Heart left ventricle (tissue), 16 donors: ENCODE measurements around the gene NMNAT3. TPM values are rescaled to one million over a fixed set of nuclear protein-coding genes. Genes with fewer than 3 reads are reported as not detected.

Source experiments
- ATAC-seq, 4 donors: fragments of 200-7000 bp; cut with Tn5 transposase; one replicate each; pipeline ENCODE4 v1.9.1; 2020 to 2022; ENCODE audit warnings: moderate library complexity in 4 of 4, mild to moderate bottlenecking in 3 of 4, moderate number of reproducible peaks in 1 of 4
- DNase-seq, 5 donors: peaks; one replicate each; pipeline ENCODE4 v3.0.0-alpha.2; 2020
- H3K27ac ChIP-seq, 12 donors: fragments of 200-600 bp; sonication (generic) in 4 of 12; one replicate each; pipeline versions ENCODE4 v1.5.0 to v1.8.0; 2016 to 2022; ENCODE audit warnings: mild to moderate bottlenecking in 2 of 12
- H3K27me3 ChIP-seq, 9 donors: fragments of 200-600 bp; sonication (generic) in 2 of 9; one replicate each; pipeline versions ENCODE4 v1.5.1 to v1.8.0; 2016 to 2022; ENCODE audit warnings: mild to moderate bottlenecking in 3 of 9
- H3K36me3 ChIP-seq, 9 donors: fragments of 200-600 bp; sonication (generic) in 2 of 9; one replicate each; pipeline versions ENCODE4 v1.5.0 to v1.8.0; 2018 to 2022; ENCODE audit warnings: mild to moderate bottlenecking in 2 of 9
- H3K4me1 ChIP-seq, 12 donors: fragments of 200-600 bp; sonication (generic) in 4 of 12; one replicate each; pipeline versions ENCODE4 v1.5.0 to v1.8.0; 2016 to 2022; ENCODE audit warnings: mild to moderate bottlenecking in 3 of 12
- H3K4me3 ChIP-seq, 12 donors: fragments of 200-600 bp; sonication (generic) in 4 of 12; one replicate each; pipeline versions ENCODE4 v1.5.0 to v1.8.0; 2017 to 2022; ENCODE audit warnings: mild to moderate bottlenecking in 9 of 12, moderate library complexity in 4 of 12
- H3K9me3 ChIP-seq, 12 donors: fragments of 200-600 bp; sonication (generic) in 4 of 12; one replicate each; pipeline versions ENCODE4 v1.5.0 to v1.8.0; 2016 to 2022; ENCODE audit warnings: mild to moderate bottlenecking in 1 of 12
- POLR2A ChIP-seq, 2 donors: fragments of 450-650 bp; IDR thresholded peaks; one replicate each; pipeline ENCODE4 v1.6.1; 2017; ENCODE audit warnings: antibody characterized with exemption in 2 of 2, mild to moderate bottlenecking in 2 of 2, moderate library complexity in 2 of 2
- WGBS, 4 donors: extraction: QIAGEN DNeasy Blood & Tissue Kit in 2 of 4; methylation state at CpG; one replicate each; pipeline versions ENCODE4 v1.1.5 to v1.1.7; 2013 to 2018; 5-methylcytosine and 5-hydroxymethylcytosine counted together
- intact Hi-C, 10 donors: fragments of 100-400 bp; cut with DNase I; formaldehyde crosslinking; loops; one replicate each; pipeline versions ENCODE4 v1.11.1 to v1.14.2; 2022
- polyA plus RNA-seq, 2 donors: library from polyadenylated mRNA; stranded (reverse); fragments of 200-250 nt; gene quantifications; one replicate each; pipeline ENCODE4 v1.2.3, GENCODE V29; 2013
- total RNA-seq, 9 donors: library from RNA; depleted of rRNA in 2 of 9; stranded (reverse); fragments of >200 nt in 2 of 9; fragmentation: NEBNext Ultra II Directional in 3 of 9; extraction: Animal tissue kit (Norgen Biotek cat#: 25700) in 3 of 9; gene quantifications; one replicate each; pipeline versions ENCODE4 v1.1.0 to v1.2.4, GENCODE V29; 2016 to 2023
- TF ChIP-seq, protein P1 (sequence below), 12 donors: fragments of 200-600 bp; sonication (generic) in 4 of 12; IDR thresholded peaks; one replicate each; pipeline versions ENCODE4 v1.5.0 to v1.8.0; 2018 to 2022; ENCODE audit warnings: antibody characterized with exemption in 12 of 12, mild to moderate bottlenecking in 5 of 12
- donor health status: ischemic (EF 13 %, LVEDD 7.1; RV severe dilation, severe dysfunction).
- donor health status: healthy with polysubstance abuse.
- donor health status: DM: no; HTN: yes; CAD: no.
- donor health status: DM: no; HTN: no; CAD: no.
- donor health status: ischemic (EF 25% LVEDD 6.9; RV normal size, moderate dysfunction).
- donor health status: ischemic (EF 25% LVEDD 5.7; RV mildly dilated, moderate dysfunction).
- donor health status: healthy.
- donor health status: DM: yes; HTN: yes; CAD: no.
- donor health status: ischemic (EF 35%, LVEDD 5.7; RV mildly dilated, moderate dysfunction).
- donor health status: nonischemic (EF 11% LVEDD 7.7; RV severe dilation, severe dysfunction).
- donor health status: DM: yes; HTN: yes; CAD: no.
- donor health status: PGD.
- donor health status: ischemic (EF 29% LVEDD 5.4; RV normal size, mild dysfunction).
- donor health status: nonischemic (EF 23%, LVEDD 6.1; RV moderate dilation, normal function).

NMNAT3 gene
- total and polyA plus RNA-seq, 11 donors, result 6.5 to 15.4 (median 11.0) TPM

DNA sequence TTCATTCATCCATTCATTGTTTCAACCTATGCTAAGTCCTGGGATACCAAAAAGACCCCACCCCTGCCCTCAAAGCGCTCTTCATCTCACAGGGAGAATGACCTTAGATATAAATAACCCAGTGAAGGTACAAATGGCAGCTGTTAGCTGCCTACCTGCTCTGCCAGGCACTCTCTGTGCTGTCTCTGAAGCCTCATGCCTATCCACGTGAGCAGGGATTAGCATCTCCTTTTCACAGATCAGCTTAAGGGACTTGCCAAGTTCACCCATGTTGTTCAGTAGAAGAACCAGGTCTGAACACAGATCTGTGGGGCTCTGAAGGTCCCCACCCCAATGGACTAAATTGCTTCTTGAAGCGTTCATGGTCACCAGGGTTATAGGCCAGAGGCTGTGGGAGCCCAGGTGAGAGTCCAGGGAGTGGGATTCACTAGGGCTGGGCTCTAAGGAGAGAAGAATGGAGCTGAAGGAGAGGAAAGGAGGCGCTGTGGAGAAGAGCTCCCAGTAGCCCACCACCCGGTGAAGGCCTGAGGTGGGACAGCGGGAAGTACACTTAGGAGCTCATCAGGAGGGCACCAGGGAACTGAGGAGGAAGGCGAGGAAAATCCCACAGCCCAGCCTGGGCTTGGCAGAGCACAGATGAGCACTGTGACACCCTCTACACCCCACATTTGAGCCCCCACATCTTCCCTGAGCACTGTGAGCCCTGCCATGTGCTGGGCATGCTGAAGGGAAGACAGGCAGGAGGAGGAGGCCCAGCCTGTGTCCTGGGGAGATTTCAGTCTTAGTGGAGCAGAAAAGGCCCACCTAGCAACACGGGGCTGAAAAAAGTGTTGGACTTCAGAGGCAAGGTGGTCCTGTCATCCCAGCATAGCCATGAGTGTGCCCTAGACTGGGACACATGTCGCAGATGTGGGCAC lies 158.6 kb downstream of the NMNAT3 start:
- H3K9me3 ChIP-seq, result no peaks in the 10 kb centered on the region
- ATAC-seq (peak in 1 of 4 donors; percentile 25), DNase-seq (no peak)
- H3K27ac ChIP-seq, result no peak overlapping the region
- H3K4me1 ChIP-seq, result peaks cover 0 to 15% (median 0%) of the 10 kb centered on the region in 12 donors
- WGBS, 4 donors, result 92 to 96% (median 95%) methylated on average over 9 of the region's 9 CpGs
- peaks cover 0 to 7% (median 0%) of the 10 kb centered on the region in 9 donors for H3K36me3 ChIP-seq
- no peaks in the 10 kb centered on the region for H3K27me3 ChIP-seq
- no peak overlapping the region for H3K4me3 ChIP-seq
- intact Hi-C loops, result no loop called here
- no peak for TF ChIP-seq POLR2A (IDR thresholded peaks at IDR 0.05)
- TF ChIP-seq, protein P1, sequence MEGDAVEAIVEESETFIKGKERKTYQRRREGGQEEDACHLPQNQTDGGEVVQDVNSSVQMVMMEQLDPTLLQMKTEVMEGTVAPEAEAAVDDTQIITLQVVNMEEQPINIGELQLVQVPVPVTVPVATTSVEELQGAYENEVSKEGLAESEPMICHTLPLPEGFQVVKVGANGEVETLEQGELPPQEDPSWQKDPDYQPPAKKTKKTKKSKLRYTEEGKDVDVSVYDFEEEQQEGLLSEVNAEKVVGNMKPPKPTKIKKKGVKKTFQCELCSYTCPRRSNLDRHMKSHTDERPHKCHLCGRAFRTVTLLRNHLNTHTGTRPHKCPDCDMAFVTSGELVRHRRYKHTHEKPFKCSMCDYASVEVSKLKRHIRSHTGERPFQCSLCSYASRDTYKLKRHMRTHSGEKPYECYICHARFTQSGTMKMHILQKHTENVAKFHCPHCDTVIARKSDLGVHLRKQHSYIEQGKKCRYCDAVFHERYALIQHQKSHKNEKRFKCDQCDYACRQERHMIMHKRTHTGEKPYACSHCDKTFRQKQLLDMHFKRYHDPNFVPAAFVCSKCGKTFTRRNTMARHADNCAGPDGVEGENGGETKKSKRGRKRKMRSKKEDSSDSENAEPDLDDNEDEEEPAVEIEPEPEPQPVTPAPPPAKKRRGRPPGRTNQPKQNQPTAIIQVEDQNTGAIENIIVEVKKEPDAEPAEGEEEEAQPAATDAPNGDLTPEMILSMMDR (IDR thresholded peaks at IDR 0.05), result no peak

DNA sequence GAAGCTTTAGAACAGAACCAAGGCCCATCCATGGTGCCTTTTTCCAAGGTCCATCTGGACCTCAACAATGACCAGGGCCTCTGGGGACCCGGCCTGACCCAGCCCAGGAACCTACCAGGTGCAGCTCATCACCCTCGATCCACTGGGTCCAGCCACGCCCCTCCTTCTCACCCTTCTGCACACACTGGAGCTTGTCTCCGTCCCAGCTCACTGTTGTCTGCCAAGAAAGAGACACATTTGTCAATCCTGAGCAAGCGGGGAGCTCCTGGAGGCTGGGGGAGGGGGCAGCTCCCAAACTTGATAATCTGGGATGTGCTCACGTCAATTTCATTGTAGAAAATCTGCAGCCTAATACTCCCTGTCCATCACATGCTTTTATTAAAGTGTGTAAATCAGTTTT lies 159.5 kb downstream of the NMNAT3 start:
- no peak for TF ChIP-seq POLR2A (IDR thresholded peaks at IDR 0.05)
- TF ChIP-seq, protein P1 (IDR thresholded peaks at IDR 0.05), result no peak
- intact Hi-C loops, result no loop called here
- Histone ChIP-seq H3K4me1 (peaks cover 0 to 15% (median 0%) of the 10 kb centered on the region in 12 donors), H3K27me3 (no peaks in the 10 kb centered on the region), H3K9me3 (no peaks in the 10 kb centered on the region), H3K27ac (no peak overlapping the region), H3K4me3 (no peak overlapping the region), H3K36me3 (peaks cover 0 to 7% (median 0%) of the 10 kb centered on the region in 9 donors)
- ATAC-seq (no peak), DNase-seq (no peak)
- WGBS, 4 donors, result 79 to 90% (median 81%) methylated on average over 6 of the region's 6 CpGs

DNA sequence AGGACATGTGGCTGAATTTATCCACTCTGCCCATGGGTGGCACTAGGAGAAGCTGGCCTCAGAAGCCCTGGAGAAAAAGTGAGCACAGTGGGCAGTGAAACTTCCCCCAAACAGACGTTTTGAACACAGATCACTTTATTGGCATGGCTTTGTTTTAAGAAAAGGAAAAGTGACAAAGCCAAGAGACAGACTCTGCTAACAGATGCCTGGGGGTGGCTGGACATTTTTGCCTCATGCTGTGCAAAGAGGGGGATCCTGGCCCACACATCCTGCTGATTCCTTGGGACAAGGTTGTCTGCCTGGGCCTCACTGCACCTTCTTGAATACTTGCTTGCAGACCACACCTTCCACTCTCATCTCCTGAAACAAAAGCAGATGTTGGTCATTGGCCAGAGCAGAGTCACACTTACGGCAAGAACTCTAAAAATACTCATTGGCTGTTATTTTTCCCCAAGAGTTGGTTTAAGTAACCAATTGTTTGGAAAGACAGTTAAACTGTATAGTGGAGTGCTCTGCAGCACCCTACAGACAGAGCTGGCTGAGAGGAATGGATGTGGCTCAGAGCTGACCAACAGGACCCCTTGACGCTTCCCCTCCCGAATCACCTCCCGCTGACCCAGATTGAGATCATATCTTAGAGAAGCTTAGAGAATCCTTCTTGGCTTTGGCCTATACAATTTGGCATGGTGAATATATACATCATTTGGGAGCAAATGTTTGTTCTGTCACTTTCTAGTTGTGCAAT lies 160.3 kb downstream of the NMNAT3 start:
- no peaks in the 10 kb centered on the region for H3K9me3 ChIP-seq
- intact Hi-C loops, result no loop called here
- no peak for ATAC-seq
- no peak overlapping the region for H3K4me3 ChIP-seq
- WGBS, 4 donors, result 83 to 85% (median 83%) methylated on average over 5 of the region's 5 CpGs
- peaks cover 0 to 7% (median 0%) of the 10 kb centered on the region in 9 donors for H3K36me3 ChIP-seq
- DNase-seq, result no peak
- peaks cover 0 to 15% (median 0%) of the 10 kb centered on the region in 12 donors for H3K4me1 ChIP-seq
- TF ChIP-seq POLR2A (IDR thresholded peaks at IDR 0.05), result no peak
- TF ChIP-seq, protein P1 (IDR thresholded peaks at IDR 0.05), result no peak
- H3K27ac ChIP-seq, result no peak overlapping the region
- H3K27me3 ChIP-seq, result no peaks in the 10 kb centered on the region

DNA sequence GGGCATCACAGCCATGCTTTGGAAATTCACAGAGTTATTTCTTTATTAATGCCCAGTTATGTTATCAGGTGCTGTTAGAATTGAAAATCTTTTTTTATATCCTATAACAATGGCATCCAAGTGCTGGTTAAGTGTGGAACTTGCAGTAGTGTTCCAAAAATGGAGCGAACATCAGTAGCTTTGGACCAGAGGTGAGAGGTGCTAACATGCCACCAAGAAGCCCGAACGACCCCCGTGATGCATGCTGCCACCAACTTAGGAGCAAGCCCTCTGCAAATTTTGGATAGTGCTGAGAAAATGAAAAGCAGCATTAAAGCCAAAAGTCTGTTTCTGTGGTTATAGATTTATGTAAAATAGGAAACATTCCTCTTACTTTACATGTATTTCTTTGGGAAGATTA lies 163.0 kb downstream of the NMNAT3 start:
- Histone ChIP-seq H3K9me3 (no peaks in the 10 kb centered on the region), H3K4me3 (no peak overlapping the region), H3K27me3 (no peaks in the 10 kb centered on the region), H3K36me3 (peaks cover 0 to 7% (median 0%) of the 10 kb centered on the region in 9 donors), H3K27ac (no peak overlapping the region), H3K4me1 (no peaks in the 10 kb centered on the region)
- WGBS, 4 donors, result 92 to 96% (median 93%) methylated on average over 4 of the region's 4 CpGs
- no peak for TF ChIP-seq POLR2A (IDR thresholded peaks at IDR 0.05)
- TF ChIP-seq, protein P1 (IDR thresholded peaks at IDR 0.05), result no peak
- DNase-seq (no peak), ATAC-seq (no peak)
- intact Hi-C loops, result no loop called here
